Liver (tissue), 9 donors: Measurements from ENCODE around the gene SHF. TPM values are rescaled to one million over a fixed set of nuclear protein-coding genes. Genes with fewer than 3 reads are reported as not detected.

Source experiments
- DNase-seq: peaks from one replicate; pipeline ENCODE4 v3.0.0-alpha.2; 2017; ENCODE audit warnings: low spot score
- H3K27ac ChIP-seq, 2 donors: one replicate each; pipeline ENCODE4 v1.7.0; 2013; ENCODE audit warnings: inconsistent platforms in 2 of 2, low read length in 2 of 2, control low read depth in 1 of 2, low read depth in 1 of 2, mild to moderate bottlenecking in 1 of 2
- H3K27me3 ChIP-seq, 4 donors: one replicate each; pipeline versions ENCODE4 v1.6.1 to v1.7.0; 2013; ENCODE audit warnings: low read length in 3 of 4, inconsistent platforms in 1 of 4, mild to moderate bottlenecking in 1 of 4, moderate library complexity in 1 of 4; ENCODE audit not compliant: control insufficient read depth in 4 of 4, insufficient read depth in 4 of 4
- H3K36me3 ChIP-seq, 4 donors: one replicate each; pipeline versions ENCODE4 v1.6.1 to v1.7.0; 2013; ENCODE audit warnings: low read length in 3 of 4, mild to moderate bottlenecking in 3 of 4, low read depth in 1 of 4, moderate library complexity in 1 of 4; ENCODE audit not compliant: control insufficient read depth in 4 of 4, insufficient read depth in 3 of 4
- H3K4me1 ChIP-seq, 4 donors: one replicate each; pipeline versions ENCODE4 v1.6.1 to v1.7.0; 2013; ENCODE audit warnings: low read length in 3 of 4, mild to moderate bottlenecking in 3 of 4, moderate library complexity in 1 of 4; ENCODE audit not compliant: control insufficient read depth in 4 of 4, insufficient read depth in 4 of 4
- H3K4me3 ChIP-seq, 3 donors: one replicate each; pipeline versions ENCODE4 v1.6.1 to v1.7.0; 2013; ENCODE audit warnings: low read length in 3 of 3, control low read depth in 1 of 3, low read depth in 1 of 3, mild to moderate bottlenecking in 1 of 3
- H3K9ac ChIP-seq, 2 donors: one replicate each; pipeline ENCODE4 v1.7.0; 2013; ENCODE audit warnings: low read length in 2 of 2, mild to moderate bottlenecking in 2 of 2, moderate library complexity in 2 of 2, control low read depth in 1 of 2, low read depth in 1 of 2
- H3K9me3 ChIP-seq, 4 donors: one replicate each; pipeline versions ENCODE4 v1.6.1 to v1.7.0; 2013; ENCODE audit warnings: low read length in 3 of 4; ENCODE audit not compliant: control insufficient read depth in 4 of 4
- ATF3 ChIP-seq: IDR thresholded peaks from 2 replicates; pipeline ENCODE4 v1.6.1; 2016; ENCODE audit warnings: antibody characterized with exemption
- CTCF ChIP-seq: fragments of 150-350 bp; IDR thresholded peaks from 2 replicates; pipeline ENCODE4 v1.5.1; 2017; ENCODE audit warnings: improper control_type of control experiment, low read depth, low read length; ENCODE audit not compliant: missing input control
- EGR1 ChIP-seq, 2 donors: IDR thresholded peaks; 2 replicates each; pipeline ENCODE4 v1.6.1; 2016 to 2018; ENCODE audit warnings: antibody characterized with exemption in 2 of 2, low read depth in 2 of 2
- FOXA1 ChIP-seq: IDR thresholded peaks from 2 replicates; pipeline ENCODE4 v1.6.1; 2016; ENCODE audit warnings: antibody characterized with exemption
- FOXA2 ChIP-seq: IDR thresholded peaks from 2 replicates; pipeline ENCODE4 v1.6.1; 2016; ENCODE audit warnings: antibody characterized with exemption
- GABPA ChIP-seq, 2 donors: IDR thresholded peaks in 1 of 2; conservative IDR thresholded peaks in 1 of 2; 2 replicates each; pipeline ENCODE4 v1.6.1; 2016; ENCODE audit warnings: antibody characterized with exemption in 2 of 2, mild to moderate bottlenecking in 1 of 2, moderate library complexity in 1 of 2
- HNF4A ChIP-seq, 2 donors: conservative IDR thresholded peaks; 2 replicates each; pipeline ENCODE4 v1.6.1; 2016; ENCODE audit warnings: antibody characterized with exemption in 2 of 2, mild to moderate bottlenecking in 2 of 2
- HNF4G ChIP-seq: IDR thresholded peaks from 2 replicates; pipeline ENCODE4 v1.6.1; 2016; ENCODE audit warnings: antibody characterized with exemption
- JUND ChIP-seq, 2 donors: IDR thresholded peaks; 2 replicates each; pipeline ENCODE4 v1.6.1; 2016; ENCODE audit warnings: antibody characterized with exemption in 2 of 2
- MAX ChIP-seq: IDR thresholded peaks from 2 replicates; pipeline ENCODE4 v1.6.1; 2016; ENCODE audit warnings: antibody characterized with exemption
- NR2F2 ChIP-seq: IDR thresholded peaks from 2 replicates; pipeline ENCODE4 v1.6.1; 2016; ENCODE audit warnings: antibody characterized with exemption
- RAD21 ChIP-seq, 2 donors: IDR thresholded peaks; 2 replicates each; pipeline ENCODE4 v1.6.1; 2016; ENCODE audit warnings: antibody characterized with exemption in 2 of 2, mild to moderate bottlenecking in 2 of 2
- REST ChIP-seq: IDR thresholded peaks from 2 replicates; pipeline ENCODE4 v1.6.1; 2016; ENCODE audit warnings: antibody characterized with exemption, mild to moderate bottlenecking
- RXRA ChIP-seq, 2 donors: IDR thresholded peaks; 2 replicates each; pipeline ENCODE4 v1.6.1; 2017 to 2018; ENCODE audit warnings: antibody characterized with exemption in 2 of 2, mild to moderate bottlenecking in 1 of 2
- SP1 ChIP-seq: IDR thresholded peaks from 2 replicates; pipeline ENCODE4 v1.6.1; 2018; ENCODE audit warnings: antibody characterized with exemption, mild to moderate bottlenecking
- TAF1 ChIP-seq: conservative IDR thresholded peaks from 2 replicates; pipeline ENCODE4 v1.6.1; 2016; ENCODE audit warnings: antibody characterized with exemption, mild to moderate bottlenecking
- YY1 ChIP-seq: IDR thresholded peaks from 2 replicates; pipeline ENCODE4 v1.6.1; 2016; ENCODE audit warnings: antibody characterized with exemption, mild to moderate bottlenecking
- ZBTB33 ChIP-seq: IDR thresholded peaks from 2 replicates; pipeline ENCODE4 v1.6.1; 2016; ENCODE audit warnings: antibody characterized with exemption
- WGBS: extraction: QIAGEN DNeasy Blood & Tissue Kit; methylation state at CpG from one replicate; pipeline ENCODE4 v1.1.7; 2013; 5-methylcytosine and 5-hydroxymethylcytosine counted together
- polyA plus RNA-seq, 2 donors: library from polyadenylated mRNA; stranded (reverse) in 1 of 2; unstranded in 1 of 2; fragments of 200-250 nt in 1 of 2; fragments of >200 nt in 1 of 2; fragmentation: Nextera tagmentation in 1 of 2; extraction: Ambion mirVana in 1 of 2; gene quantifications; one replicate each; pipeline versions ENCODE4 v1.2.1 to v1.2.3, GENCODE V29; 2013 to 2015
- total RNA-seq, 2 donors: library from RNA; depleted of rRNA; stranded (reverse); fragments of >200 nt; gene quantifications; one replicate each; pipeline ENCODE4 v1.2.3, GENCODE V29; 2014
- donor health status: healthy.
- donor health status: healthy.
- donor health status: healthy.
- donor health status: healthy.
- donor health status: healthy.

The SHF gene
- total and polyA plus RNA-seq, 4 donors: 4.7 to 15.7 (median 10.1) TPM

- no peak overlapping the region for H3K9ac ChIP-seq
- H3K9me3 ChIP-seq: no peaks in the 10 kb centered on the region
- WGBS: 93% methylated on average over 1 of the region's 1 CpG
- DNase-seq: no peak
- H3K4me3 ChIP-seq: no peak overlapping the region
- H3K4me1 ChIP-seq: peaks cover 2 to 12% (median 3%) of the 10 kb centered on the region in 4 donors
- no peak overlapping the region for H3K27ac ChIP-seq
- TF ChIP-seq ZBTB33 (no peak), YY1 (no peak), CTCF (no peak), JUND (IDR thresholded peaks at IDR 0.05) (no peak), ATF3 (no peak), TAF1 (no peak), RXRA (IDR thresholded peaks at IDR 0.05) (no peak), FOXA2 (no peak), RAD21 (IDR thresholded peaks at IDR 0.05) (no peak), GABPA (IDR thresholded peaks at IDR 0.05 in 1 of 2, conservative IDR thresholded peaks at IDR 0.05 in 1 of 2) (no peak), EGR1 (IDR thresholded peaks at IDR 0.05; ENCODE audit: low read depth in 2 of 2) (no peak), HNF4A (conservative IDR thresholded peaks at IDR 0.05) (no peak), MAX (no peak), NR2F2 (no peak), FOXA1 (no peak), HNF4G (no peak), SP1 (no peak), REST (no peak)
- H3K27me3 ChIP-seq: no peaks in the 10 kb centered on the region
- no peaks in the 10 kb centered on the region for H3K36me3 ChIP-seq
These were observed 22.9 kb downstream of the SHF start for GRCh38 chr15:45164914-45165313.
